Parathyroid adenoma (tissue), 2 donors: ENCODE measurements around the gene KIN.

Source experiments
- H2AFZ ChIP-seq: fragments of 300-600 bp; sonication (generic); one replicate; pipeline ENCODE4 v1.7.0; 2017; ENCODE audit warnings: antibody characterized with exemption, mild to moderate bottlenecking
- H3K27ac ChIP-seq: fragments of 300-600 bp; sonication (generic); one replicate; pipeline ENCODE4 v1.7.0; 2017
- H3K27me3 ChIP-seq: fragments of 300-600 bp; sonication (generic); one replicate; pipeline ENCODE4 v1.7.0; 2017; ENCODE audit warnings: low read length; ENCODE audit not compliant: control insufficient read depth, insufficient read depth
- H3K36me3 ChIP-seq: fragments of 300-600 bp; sonication (generic); one replicate; pipeline ENCODE4 v1.7.0; 2017; ENCODE audit warnings: low read length; ENCODE audit not compliant: control insufficient read depth, insufficient read depth
- H3K4me1 ChIP-seq: fragments of 300-600 bp; sonication (generic); one replicate; pipeline ENCODE4 v1.7.0; 2017; ENCODE audit warnings: control low read depth
- H3K4me2 ChIP-seq: fragments of 300-600 bp; sonication (generic); one replicate; pipeline ENCODE4 v1.7.0; 2017; ENCODE audit warnings: low read length
- H3K4me3 ChIP-seq: fragments of 300-600 bp; sonication (generic); one replicate; pipeline ENCODE4 v1.7.0; 2017; ENCODE audit warnings: low read depth, low read length
- H3K79me2 ChIP-seq: fragments of 300-600 bp; sonication (generic); one replicate; pipeline ENCODE4 v1.7.0; 2017; ENCODE audit warnings: control low read depth
- H3K9ac ChIP-seq: fragments of 300-600 bp; sonication (generic); one replicate; pipeline ENCODE4 v1.7.0; 2017; ENCODE audit warnings: mild to moderate bottlenecking
- H3K9me3 ChIP-seq: fragments of 300-600 bp; sonication (generic); one replicate; pipeline ENCODE4 v1.7.0; 2017; ENCODE audit warnings: low read length; ENCODE audit not compliant: control insufficient read depth
- CTCF ChIP-seq: fragments of 300-600 bp; sonication (generic); IDR thresholded peaks from one replicate; pipeline ENCODE4 v1.7.0; 2017; ENCODE audit warnings: antibody characterized with exemption, mild to moderate bottlenecking
- donor health status: primary hyperparathyroidism.

The KIN gene

GRCh38 chr10:7703140-7703539 lies 84.7 kb downstream of the KIN start, which contains the start of gene ITIH2:
Gene ITIH2, plus strand, starts transcription at chr10:7703316. Its CDS starts 119 bp downstream, at chr10:7703435.
- Histone ChIP-seq H3K27me3 (no peaks in the 10 kb centered on the region), H3K9ac (no peak within 1 kb of the TSS), H3K36me3 (no peaks in the 10 kb centered on the region), H3K4me3 (no peak within 1 kb of the TSS), H3K4me1 (no peaks in the 10 kb centered on the region), H3K9me3 (no peaks in the 10 kb centered on the region), H3K79me2 (no peaks in the 10 kb centered on the region), H2AFZ (no peak within 1 kb of the TSS), H3K27ac (no peak within 1 kb of the TSS), H3K4me2 (no peak within 1 kb of the TSS)
- no peak for TF ChIP-seq CTCF

GRCh38 chr10:7702288-7702812 lies 85.4 kb downstream of the KIN start:
- H3K27ac ChIP-seq, result no peak overlapping the region
- no peak overlapping the region for H3K4me2 ChIP-seq
- no peaks in the 10 kb centered on the region for H3K9me3 ChIP-seq
- H2AFZ ChIP-seq, result no peak overlapping the region
- no peak overlapping the region for H3K4me3 ChIP-seq
- no peaks in the 10 kb centered on the region for H3K79me2 ChIP-seq
- no peak for TF ChIP-seq CTCF
- no peaks in the 10 kb centered on the region for H3K36me3 ChIP-seq
- H3K27me3 ChIP-seq, result no peaks in the 10 kb centered on the region
- no peak overlapping the region for H3K9ac ChIP-seq
- no peaks in the 10 kb centered on the region for H3K4me1 ChIP-seq

- Histone ChIP-seq H3K9ac (no peak overlapping the region), H2AFZ (no peak overlapping the region), H3K27ac (no peak overlapping the region)
Observed at GRCh38 chr10:7701158-7701742, 86.5 kb downstream of the KIN start.

More at GRCh38 chr10:7701158-7701742, 86.5 kb downstream of the KIN start:
- no peak overlapping the region for H3K4me3 ChIP-seq
- no peaks in the 10 kb centered on the region for H3K27me3 ChIP-seq
- H3K4me1 ChIP-seq, result no peaks in the 10 kb centered on the region
- TF ChIP-seq CTCF, result no peak
- no peaks in the 10 kb centered on the region for H3K79me2 ChIP-seq
- H3K9me3 ChIP-seq, result no peaks in the 10 kb centered on the region
- no peak overlapping the region for H3K4me2 ChIP-seq
- no peaks in the 10 kb centered on the region for H3K36me3 ChIP-seq
